NCI-H82 (cell line): Measurements from ENCODE around the gene ZNF22.

Experiments used
- DNase-seq: peaks from one replicate; lab custom pipeline; 2025; lab: John Stamatoyannopoulos, UW

Gene ZNF22

DNA sequence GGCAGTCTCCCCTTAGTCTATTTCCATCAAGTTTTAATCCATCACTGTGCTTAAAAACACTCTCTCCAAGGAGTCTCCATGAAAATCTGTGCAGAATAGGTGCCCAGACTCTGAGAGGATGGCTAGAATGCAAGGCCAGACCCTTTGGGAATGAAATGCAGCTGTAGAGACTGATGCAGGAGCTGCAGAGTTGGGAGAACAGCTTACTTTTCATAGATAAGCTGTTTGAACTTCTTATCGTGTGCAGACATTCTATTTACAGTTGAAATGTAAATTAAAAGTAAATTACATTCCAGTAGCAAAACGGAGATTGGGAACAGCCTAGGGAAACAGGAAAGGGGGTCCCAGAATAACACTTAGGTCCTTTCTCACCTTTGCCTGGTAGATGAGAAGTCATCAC is 14.9 kb downstream of the ZNF22 start:
- DNase-seq: no peak

- DNase-seq: no peak
These were observed 22.7 kb downstream of the ZNF22 start for GRCh38 chr10:45023426-45023825.

- no peak for DNase-seq
These were observed 33.6 kb downstream of the ZNF22 start for GRCh38 chr10:45034301-45034700.

DNA sequence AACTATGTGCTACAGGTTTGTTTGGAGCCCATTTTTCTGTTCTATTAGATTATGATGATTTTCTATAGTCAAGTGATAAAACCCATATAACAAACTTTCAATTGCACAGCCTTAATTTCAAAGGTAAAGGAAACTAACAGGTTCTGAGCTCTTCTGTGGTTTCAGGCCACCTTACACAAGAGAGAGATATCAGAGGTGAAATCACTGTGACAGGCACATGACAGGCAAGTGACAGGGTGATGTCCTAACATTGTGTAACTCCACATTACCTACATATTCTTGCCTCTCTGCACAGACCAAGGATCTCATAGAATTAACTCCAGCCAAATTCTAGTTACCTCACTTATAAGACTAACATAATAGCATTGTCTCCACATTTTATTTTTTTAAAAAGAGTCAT is 35.0 kb downstream of the ZNF22 start:
- no peak for DNase-seq

GRCh38 chr10:45040921-45041542 is 40.3 kb downstream of the ZNF22 start:
- no peak for DNase-seq

DNA sequence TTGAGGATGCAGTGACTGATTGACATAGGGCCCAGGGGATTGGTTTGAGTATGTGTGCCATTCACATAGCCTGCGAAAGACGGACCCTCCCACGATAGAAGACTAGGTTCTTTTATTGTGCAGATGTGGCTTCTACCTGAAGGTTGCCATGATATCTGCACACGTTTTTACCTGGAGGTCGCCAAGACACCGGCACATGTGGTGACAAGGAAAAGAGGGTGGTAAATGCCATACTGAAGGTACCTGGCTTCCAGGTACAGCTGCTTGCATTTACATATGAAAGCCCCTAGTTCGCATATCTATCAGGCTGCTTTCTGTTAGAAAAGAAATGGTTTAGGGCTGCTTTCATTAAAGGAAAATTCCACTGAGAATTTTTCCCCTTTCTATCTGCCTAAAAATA is 43.6 kb downstream of the ZNF22 start:
- DNase-seq: no peak

- DNase-seq: no peak
These were observed 50.0 kb downstream of the ZNF22 start for GRCh38 chr10:45050551-45051235.

DNA sequence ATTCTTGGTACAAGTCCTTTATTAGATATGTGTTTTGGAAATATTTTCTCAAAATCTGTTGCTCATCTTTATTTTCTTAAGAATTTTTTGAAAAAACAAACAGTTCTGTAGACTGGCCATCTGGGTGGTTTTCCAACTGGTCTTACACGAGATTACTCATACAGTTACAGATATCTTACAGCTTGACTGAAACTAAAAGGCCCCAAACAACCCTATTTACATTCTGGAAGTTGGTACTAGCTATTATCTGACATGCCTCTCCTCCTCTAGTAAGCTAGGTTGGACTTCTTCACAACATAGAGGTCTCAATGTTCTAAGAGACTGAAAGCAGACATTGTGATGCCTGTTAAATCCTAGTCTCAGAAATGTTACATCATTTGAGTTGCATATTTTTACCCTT is 52.0 kb downstream of the ZNF22 start:
- DNase-seq: no peak

- DNase-seq: no peak
These were observed 52.9 kb downstream of the ZNF22 start for GRCh38 chr10:45053569-45054100.
